GM12865 (cell line): ENCODE data around the gene TNS3.

Experiments
- DNase-seq: peaks from one replicate; pipeline ENCODE4 v3.0.0; 2010; ENCODE audit warnings: low read depth
- H3K4me3 ChIP-seq: 2 replicates; pipeline ENCODE4 v1.5.1; 2011; ENCODE audit warnings: mild to moderate bottlenecking, low read depth, low read length, control low read depth
- TF ChIP-seq, protein P1 (sequence below): IDR thresholded peaks from 2 replicates; pipeline ENCODE4 v1.5.1; 2011; ENCODE audit warnings: low read length, control low read depth, low read depth, inconsistent platforms; ENCODE audit not compliant: insufficient read depth; ENCODE audit errors: missing control alignments

TNS3 gene

DNA sequence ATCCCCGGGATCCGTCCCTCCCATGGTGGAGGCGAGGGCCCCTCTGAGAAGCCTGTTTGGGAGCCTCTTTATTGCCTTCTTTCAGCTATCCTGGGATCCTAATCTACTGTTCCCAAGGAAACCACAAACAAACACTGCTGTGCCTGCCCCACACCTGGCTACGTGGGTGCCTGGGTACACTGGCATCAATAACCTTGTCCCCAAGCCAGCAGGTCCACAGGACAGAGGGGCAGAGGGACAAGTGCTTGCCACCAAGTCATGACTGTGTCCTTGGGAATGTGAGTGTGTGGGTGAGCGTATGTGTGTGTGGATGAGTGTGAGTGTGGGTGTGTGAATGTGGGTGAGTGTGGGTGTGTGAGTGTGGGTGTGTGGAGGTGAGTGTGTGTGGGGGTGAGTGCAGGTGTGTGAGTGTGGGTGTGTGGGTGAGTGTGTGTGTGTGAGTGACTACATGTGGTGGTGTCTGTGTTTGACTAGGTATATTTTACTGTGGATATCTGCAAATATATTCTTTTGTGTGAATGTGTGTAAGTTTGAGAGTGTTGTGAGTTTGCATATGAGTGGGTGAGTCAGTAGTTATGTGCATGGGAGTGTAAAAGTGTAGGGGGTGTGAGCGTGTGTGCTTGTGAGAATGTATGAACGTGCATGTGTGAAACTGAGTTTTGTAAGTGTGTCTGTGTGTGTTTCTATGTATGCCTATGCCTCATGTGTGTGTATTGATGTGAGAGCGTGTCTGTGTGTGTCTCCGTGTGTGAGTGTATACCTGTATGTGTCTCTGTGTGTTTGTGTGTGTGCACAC lies 96.1 kb downstream of the TNS3 start:
- no peak for DNase-seq
- H3K4me3 ChIP-seq = no peak overlapping the region
- TF ChIP-seq, protein P1, sequence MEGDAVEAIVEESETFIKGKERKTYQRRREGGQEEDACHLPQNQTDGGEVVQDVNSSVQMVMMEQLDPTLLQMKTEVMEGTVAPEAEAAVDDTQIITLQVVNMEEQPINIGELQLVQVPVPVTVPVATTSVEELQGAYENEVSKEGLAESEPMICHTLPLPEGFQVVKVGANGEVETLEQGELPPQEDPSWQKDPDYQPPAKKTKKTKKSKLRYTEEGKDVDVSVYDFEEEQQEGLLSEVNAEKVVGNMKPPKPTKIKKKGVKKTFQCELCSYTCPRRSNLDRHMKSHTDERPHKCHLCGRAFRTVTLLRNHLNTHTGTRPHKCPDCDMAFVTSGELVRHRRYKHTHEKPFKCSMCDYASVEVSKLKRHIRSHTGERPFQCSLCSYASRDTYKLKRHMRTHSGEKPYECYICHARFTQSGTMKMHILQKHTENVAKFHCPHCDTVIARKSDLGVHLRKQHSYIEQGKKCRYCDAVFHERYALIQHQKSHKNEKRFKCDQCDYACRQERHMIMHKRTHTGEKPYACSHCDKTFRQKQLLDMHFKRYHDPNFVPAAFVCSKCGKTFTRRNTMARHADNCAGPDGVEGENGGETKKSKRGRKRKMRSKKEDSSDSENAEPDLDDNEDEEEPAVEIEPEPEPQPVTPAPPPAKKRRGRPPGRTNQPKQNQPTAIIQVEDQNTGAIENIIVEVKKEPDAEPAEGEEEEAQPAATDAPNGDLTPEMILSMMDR = no peak

DNA sequence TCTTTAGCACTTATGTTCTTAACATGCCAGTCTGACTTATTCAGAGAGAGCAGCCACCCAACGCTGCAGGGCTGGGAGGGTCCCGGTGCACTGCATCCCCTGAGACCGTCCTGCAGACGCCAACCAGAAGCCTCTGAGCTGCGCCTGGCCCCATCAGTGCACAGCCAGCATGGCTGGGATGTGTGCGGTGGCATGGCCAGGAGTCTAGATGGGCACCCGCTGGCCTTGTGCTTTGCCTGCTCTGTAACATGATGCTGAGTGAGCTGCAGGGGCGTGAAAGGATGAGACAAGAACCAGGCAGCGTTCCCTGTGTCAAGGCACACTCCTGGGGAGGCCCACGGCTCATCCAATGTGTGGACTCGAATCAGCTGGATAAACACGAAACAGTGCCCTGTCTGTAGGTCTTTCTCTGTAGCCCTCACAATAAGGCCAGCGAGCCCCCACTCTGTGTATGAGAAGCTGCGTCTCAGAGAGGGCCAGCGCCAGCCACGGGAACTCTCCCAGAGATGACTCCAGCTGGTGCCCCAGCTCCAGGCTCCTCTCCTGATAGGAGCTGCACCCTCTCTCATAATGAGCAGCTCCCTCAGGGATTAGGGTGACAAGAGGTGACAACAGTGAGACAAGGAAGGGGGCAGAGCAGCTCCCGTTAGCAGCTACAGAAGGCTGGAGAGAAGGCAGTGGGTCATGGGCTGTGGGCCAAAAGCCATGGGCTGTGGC lies 96.8 kb downstream of the TNS3 start:
- TF ChIP-seq, protein P1 = no peak
- no peak overlapping the region for H3K4me3 ChIP-seq
- DNase-seq = no peak

DNA sequence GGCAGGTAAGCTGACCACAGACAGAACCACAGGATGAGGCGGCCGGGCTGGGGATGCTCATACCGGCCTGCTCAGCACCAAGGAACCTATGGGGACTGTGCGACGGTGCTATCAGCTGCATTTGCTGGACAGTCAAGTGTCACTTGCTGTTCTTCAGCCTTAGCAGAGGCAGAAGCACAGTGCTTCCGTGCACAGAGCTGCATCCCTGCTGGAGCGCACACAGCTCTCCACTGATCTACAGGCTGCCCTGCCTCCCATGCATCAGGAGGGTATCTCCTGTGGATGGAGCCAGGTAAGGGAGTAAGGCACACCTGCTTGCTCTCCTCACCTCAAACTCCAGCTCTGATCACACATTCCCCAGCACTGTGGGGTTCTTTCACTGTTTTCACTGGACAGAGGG lies 97.5 kb downstream of the TNS3 start:
- no peak overlapping the region for H3K4me3 ChIP-seq
- no peak for DNase-seq
- TF ChIP-seq, protein P1 = no peak

DNA sequence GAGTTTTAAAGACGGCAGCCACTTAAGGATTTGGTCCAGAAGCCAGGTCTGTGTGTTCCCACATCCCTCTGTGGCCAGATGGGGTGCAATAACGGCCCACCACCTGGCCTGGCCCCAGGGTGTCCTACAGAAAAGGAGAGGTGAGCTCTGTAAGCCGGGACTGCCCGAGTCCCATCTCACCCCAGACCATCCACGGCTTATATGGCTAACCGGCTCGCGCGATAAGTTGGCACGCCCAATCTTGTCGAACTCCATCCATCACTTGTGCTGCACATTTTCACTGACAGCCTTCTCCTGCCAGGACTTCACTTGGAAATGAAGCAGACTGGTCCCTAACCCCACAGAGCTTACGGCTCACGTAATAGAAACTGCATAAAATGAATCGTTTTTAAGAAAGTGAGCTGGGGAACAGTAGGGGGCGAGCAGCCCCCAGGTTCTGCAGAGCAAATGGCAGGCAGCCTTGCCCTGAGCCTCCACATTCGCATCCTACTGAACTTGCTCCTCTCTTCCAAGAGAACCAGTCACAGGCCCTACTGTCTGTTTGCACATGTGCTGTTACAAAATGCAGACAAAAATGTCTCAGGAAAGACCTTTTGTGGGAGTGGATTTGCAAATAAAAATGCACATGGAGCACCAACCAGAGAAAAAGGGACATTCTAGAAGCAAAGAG lies 98.2 kb downstream of the TNS3 start:
- TF ChIP-seq, protein P1 = no peak
- DNase-seq = no peak
- no peak overlapping the region for H3K4me3 ChIP-seq

DNA sequence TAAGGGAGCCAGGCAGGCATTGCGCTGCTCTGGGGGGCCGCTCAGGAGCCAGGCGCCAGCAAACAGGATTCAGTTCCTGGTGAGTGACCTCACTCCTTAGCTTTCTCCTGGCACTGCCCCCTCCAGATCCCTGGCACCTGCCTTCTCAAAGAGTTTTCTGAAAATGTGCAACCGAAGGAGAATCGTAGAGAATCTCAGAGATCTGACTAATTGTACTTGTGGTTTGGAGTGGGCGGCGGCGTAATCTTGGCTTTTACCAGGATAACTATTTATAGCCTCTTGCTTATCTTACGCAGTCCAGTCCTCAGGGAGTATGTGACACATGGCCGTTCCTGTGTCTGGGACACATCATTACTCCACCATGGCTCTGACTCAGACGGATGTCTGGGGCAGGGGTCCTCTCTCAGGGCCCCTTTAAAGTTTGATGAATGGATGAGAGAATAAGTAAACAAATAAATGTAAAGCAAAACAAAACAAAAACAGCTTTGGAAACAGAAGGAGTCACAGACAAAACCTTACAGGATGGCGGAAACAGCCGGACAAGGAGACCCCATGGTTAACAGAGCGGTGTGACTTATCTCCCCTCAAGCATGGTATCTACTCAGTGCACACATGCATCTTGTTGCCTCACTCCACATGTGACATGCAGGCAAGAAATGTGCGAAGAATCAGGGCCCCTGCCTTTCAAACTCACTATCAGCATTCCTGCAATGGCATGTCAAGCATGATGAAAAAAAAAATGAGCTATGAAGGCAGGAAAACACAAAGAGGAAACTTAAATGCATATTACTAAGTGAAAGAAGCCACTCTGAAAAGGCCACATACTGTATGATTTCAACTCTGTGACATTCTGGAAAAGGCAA lies 99.7 kb downstream of the TNS3 start:
- no peak for DNase-seq
- TF ChIP-seq, protein P1 = no peak
- H3K4me3 ChIP-seq = no peak overlapping the region

DNA sequence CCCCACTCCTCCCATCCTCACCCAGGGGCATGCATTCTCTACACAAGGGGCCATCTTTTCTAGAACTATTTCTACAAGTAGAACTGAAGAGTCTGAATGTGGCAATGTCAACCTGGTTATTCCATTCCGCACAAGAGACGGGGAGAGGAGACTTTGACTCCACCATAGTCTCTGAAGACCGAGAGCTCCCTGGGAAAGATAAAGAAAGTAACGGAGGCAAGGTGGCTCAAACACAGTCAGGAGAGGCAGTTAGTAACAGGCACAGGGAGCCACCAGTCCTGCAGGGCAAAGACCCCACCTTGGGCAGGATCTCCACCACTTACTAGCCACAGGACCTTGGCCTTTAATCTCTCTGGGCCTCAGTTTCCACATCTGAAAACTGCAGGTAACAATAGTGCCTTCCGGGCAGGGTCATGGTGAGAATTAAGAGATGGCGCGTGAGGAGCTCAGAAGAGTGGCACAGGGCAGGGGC lies 100.3 kb downstream of the TNS3 start:
- no peak for DNase-seq
- H3K4me3 ChIP-seq = no peak overlapping the region
- TF ChIP-seq, protein P1 = no peak
